ENCODE results near the gene PSME1.

The PSME1 gene

DNA sequence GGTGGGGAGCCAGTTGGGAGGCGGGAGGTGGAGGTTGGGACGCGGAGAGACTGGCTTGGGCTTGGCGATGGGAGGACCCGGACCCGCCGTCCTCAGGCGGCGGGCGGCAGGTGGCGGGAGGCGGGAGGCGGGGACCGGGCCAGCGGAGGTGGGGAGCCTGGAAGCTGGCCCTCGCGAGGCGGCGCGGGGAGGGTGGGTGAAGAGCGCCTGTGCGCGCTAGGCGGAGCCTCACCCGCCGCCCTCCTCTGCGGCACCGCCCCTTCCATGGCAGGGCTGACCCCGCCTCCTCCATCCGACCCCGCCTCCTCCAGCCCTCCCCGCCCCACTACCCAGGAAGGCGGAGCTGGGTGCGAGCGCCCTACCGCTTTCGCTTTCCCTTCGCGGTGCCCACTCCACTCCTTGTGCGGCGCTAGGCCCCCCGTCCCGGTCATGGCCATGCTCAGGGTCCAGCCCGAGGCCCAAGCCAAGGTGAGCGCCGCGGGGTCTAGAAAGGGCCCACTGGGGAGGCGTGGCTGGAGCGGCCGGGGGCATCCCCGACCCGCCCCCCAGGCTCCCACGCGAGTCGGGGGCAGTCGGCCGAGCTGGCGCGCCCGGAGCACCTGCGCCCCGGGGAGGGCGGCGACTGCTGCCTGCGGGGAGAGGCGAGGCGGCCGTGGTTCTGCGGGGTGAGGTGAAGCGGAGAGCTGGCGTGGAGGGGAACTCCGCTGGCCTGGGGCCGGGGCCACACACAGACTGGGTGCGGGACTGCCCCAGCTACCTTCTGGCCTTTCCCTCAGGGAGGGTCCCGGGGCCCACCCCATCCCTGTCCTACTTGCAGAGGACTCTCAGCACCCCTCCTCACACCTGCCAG is at the start of gene PSME1:
PSME1 (plus strand) TSS at position 361 of the 850 bp plus-strand sequence; CDS start at position 430, 69 bp downstream.
- peak; percentile 67 for DNase-seq

DNA sequence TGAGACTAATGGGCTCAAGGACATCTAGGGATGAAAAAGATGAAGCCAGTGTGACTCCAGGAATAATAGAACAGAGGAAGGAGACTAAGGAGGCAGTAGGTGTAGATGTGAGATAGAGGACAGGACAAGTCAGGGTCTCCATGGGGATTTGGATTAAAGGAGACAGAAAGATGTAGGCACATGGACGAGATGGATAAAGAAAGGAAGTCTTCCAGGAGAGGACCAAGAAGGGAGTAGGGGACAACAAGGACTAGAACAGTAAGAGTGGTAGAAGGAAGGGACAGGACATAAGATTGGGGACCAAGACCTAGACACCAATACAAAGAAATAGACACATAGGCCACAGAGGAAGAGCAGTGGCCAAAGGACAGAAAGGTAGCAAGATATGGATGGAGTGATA is 49.0 kb upstream of the PSME1 start:
- no peak for DNase-seq

DNA sequence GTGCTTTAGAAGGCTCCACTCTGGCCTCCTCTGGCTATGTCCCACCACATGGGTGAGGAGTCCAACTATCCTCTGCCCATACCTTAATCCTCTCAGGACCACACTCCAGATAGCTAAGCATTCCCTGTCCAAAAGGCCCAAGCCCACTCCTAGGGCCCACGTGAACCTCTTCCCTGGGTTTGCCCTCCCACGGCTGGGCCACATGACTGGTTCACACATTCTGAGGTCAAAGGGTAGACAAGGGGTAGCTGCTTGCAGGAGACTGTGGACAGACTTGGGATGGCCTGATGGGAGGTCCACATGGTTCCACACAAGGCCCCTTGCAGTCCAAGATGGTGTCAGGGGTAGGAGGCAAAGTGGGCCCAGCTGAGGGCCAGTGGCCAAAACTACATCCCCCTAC is 47.9 kb upstream of the PSME1 start:
- DNase-seq, result no peak

- DNase-seq, result no peak
These were observed 46.1 kb upstream of the PSME1 start for GRCh38 chr14:24089890-24090289.

DNA sequence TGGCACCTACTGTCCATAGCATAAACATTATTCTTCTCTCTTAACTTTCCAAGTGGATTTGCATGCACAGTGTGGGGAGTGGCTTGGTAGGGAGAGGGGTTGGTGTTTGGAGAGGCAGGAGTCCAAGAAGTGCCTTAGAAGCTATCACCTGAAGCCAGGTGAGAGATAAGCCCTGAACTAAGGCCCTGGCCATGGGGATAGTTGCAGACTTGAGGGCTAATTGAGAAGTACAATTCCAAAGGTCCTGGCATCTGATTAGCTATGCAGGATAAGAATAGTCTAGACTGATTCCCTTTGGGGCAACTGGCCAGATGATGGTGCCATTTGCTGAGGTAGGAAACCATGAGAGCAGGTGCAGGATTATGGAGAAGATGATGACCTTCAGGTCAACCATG is 43.9 kb upstream of the PSME1 start:
- DNase-seq, result no peak

DNA sequence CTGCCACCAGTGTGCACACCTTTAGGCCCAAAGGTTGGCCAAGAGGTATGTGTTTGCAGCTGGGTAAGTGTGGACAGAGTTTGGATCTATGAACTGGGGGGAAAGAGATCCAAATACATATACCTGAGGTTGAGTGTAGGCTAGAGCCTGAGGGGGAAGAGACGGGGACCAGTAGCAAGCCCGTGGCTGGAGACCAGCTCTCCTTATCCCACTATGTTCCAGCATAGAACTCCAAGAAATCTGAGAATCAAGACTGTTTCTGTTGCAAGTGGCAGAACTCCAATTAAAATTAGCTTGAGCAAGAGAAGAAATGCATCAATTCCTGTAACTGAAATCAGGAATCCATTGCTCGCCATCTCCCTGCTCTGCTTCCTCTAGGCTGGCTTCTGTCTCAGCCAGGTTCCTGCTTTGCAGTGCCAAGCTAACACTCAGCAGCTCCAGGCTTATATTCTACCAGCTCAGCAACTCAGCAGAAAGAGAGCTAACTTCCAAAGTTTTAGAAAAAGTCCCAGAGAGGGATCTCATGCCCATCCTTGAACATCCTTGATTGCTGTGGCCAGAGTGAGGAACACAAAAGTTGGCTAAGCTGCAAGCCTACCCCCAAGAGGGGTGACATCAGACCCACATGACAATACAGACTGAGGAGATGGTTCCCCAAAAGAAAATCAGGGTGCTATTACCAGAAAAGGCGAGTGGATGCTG is 43.3 kb upstream of the PSME1 start:
- no peak for DNase-seq

GRCh38 chr14:24093207-24093900 is 42.6 kb upstream of the PSME1 start:
- no peak for DNase-seq

DNA sequence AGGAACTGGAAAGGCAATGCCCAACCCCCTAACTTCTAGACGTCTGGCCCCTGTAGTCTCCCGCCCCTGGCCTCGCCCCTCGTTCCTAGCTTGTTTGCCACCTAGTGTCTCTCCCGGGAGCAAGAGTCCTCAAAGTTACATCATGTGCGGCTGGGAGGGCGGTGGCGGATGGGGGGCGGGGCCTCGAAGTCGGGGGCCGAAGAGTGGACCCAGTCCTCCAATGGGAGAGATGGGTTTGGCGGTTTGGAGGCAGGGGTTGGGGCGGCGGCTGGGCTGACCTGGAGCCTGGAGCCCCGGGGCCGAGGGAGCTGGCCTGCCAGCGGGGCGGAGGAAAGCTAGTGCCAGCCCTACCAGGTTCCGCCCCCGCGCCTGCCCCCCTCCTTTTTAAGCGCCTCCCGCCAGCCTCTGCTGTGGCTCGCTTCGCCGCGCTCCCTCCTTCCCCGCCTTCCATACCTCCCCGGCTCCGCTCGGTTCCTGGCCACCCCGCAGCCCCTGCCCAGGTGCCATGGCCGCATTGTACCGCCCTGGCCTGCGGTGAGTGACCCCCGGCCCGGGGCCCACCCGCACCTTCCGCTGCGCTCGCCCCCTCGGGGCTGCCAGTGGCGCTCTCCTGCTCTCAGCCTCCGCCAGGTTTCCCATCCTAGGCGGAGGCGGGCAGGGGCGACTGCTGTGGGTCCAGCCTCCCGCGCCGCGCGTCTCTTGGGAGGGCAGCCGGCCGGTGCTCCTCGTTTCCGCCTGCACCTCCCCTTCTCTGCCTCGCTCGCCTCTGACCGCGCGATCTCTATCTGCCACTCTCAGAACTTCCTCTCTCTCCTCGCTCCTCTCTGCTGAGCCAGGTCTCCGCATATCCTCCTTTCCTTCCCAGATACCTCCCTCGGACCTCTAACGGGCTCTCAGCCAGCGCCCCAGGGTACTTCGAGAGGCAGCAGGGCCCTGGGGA is 41.8 kb upstream of the PSME1 start, which contains the start of gene PCK2:
PCK2 (plus strand) TSS at position 411 of the 940 bp plus-strand sequence; CDS start at position 506, 95 bp downstream.
- DNase-seq, result peak; percentile 79

GRCh38 chr14:24094841-24095270 is 41.1 kb upstream of the PSME1 start:
- no peak for DNase-seq

DNA sequence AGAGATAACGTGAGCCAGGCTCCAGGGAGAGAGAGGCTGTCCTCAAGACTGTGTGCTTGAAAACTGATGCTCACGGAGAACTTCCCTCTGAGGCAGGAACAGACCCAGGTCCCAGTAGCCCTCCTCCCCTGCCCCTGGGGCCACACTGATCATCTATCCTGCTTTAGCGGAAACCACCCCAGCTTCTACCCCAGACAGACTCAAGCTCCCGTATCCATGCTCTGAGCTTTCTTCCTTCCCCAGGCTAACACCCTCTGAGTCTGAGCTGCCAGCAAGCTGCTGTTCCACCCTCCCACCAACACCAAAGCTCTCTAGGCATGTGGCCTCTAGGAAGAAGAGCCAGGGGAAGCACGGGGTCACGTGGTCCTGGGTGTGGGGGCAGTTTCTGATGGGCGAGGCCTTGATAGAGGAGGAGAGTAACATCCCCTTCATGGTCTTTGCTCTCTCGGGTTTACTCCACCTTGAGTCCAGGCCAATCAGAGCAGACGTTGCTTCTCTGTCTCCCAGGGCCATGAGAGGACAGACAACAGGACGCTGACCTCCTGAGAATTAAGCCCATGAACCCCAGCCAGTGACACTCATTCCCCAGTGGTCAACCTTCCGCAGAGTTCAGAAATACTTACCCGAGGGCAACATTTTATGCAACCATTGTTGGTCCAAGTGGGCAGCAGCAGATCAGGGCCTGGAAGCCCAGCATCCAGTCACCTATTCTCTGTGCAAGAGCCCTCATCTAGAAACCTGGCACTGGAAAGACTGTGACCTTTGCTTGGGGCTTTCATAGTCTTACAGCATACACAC is 40.5 kb upstream of the PSME1 start:
- peak; percentile 11 for DNase-seq

DNA sequence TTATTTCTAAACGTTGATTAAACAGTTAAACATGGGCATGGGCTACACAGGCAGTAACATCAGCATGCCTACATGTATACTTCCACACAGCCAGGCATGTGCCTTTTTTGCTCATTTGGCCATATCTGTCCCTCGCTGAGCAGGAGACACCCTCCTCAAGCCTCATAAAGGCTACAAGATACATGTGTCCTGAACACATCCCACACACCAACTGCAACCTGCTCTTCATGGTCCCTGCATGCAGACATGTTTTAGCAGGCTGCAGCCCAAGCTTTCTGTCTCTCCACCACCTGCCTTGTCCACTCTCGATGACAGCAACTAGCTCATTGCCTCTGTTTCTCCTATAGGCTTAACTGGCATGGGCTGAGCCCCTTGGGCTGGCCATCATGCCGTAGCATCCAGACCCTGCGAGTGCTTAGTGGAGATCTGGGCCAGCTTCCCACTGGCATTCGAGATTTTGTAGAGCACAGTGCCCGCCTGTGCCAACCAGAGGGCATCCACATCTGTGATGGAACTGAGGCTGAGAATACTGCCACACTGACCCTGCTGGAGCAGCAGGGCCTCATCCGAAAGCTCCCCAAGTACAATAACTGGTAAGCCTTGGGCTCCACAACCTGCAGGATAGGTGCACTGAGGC is 39.3 kb upstream of the PSME1 start:
- no peak for DNase-seq

DNA sequence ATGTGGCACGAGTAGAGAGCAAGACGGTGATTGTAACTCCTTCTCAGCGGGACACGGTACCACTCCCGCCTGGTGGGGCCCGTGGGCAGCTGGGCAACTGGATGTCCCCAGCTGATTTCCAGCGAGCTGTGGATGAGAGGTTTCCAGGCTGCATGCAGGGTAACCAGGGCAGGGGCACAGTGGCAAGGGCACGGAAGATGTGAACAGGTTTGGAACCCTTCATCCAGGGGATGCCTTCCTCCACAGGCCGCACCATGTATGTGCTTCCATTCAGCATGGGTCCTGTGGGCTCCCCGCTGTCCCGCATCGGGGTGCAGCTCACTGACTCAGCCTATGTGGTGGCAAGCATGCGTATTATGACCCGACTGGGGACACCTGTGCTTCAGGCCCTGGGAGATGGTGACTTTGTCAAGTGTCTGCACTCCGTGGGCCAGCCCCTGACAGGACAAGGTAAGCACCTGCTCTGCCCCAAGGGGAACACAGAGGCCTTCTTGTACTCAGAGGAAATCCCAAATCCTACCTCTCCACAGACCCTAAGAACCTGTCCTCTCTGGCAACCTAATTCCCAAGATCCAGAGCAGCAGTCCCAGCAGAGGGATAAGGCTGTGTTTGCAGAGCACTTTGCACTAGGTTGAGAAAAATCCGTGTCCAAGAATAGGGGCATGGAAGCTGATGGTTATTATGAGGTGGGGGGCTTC is 37.6 kb upstream of the PSME1 start:
- no peak for DNase-seq

- DNase-seq, result no peak
These were observed 36.8 kb upstream of the PSME1 start for GRCh38 chr14:24098927-24099813.

GRCh38 chr14:24100197-24100981 is 35.6 kb upstream of the PSME1 start:
- DNase-seq, result peak; percentile 8

DNA sequence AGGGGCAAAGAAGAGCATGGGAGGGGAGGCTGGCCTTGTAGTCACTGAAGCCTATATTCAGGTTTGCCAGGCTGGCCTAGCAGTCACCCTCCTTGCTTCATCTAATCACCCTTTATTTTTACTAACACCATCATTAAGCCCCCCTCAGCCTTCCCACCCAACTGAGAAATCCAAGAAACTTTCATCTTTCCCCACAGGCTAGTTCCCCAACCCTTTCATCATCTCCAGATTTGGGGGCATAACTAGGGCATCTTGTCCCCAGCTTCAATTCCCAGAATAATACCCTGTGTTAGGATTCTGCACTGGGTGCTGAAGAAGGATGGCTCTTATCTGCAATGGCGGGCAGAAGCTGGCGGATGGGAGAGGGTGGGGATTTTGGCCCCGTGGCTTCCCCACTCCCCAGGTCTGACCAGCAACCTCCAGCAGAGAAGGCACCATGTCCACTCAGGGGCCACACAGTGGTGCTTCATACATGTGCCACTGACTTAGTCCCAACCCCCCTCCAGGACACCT is 35.0 kb upstream of the PSME1 start:
- no peak for DNase-seq

- no peak for DNase-seq
These were observed 33.5 kb upstream of the PSME1 start for GRCh38 chr14:24102357-24103048.

- DNase-seq, result no peak
These were observed 32.5 kb upstream of the PSME1 start for GRCh38 chr14:24103451-24103850.
